SH-SY5Y (cell line): ENCODE data around the gene MYO7B.

Source experiments
- GATA2 ChIP-seq: IDR thresholded peaks from 2 replicates; pipeline ENCODE4 v1.6.1; 2011; ENCODE audit warnings: mild to moderate bottlenecking, low read depth, low read length
- GATA3 ChIP-seq: IDR thresholded peaks from 2 replicates; pipeline ENCODE4 v1.6.1; 2011; ENCODE audit warnings: low read depth, mild to moderate bottlenecking, low read length, moderate library complexity

DNA sequence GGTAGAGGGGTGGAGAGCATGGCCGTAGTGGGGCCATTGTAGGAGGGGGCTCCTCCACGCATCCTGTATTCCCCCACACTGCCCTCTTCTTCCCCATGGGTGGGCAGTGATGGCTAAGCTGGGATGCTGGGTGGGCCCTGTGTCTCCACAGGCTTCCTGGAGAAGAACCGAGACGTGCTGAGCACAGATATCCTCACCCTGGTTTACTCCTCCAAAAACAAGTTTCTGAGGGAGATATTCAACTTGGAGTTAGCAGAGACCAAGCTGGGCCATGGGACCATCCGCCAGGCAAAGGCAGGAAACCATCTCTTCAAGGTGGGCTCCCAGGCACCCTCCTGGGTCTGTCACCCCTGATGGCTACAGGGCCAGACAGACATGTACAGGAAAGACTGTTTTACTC, 52.8 kb downstream of the MYO7B start:
- TF ChIP-seq GATA2 (no peak), GATA3 (no peak)
